Testis (tissue), 3 donors: ENCODE measurements around the gene SRGAP1. TPM values are rescaled to one million over a fixed set of nuclear protein-coding genes. Genes with fewer than 3 reads are reported as not detected.

Experiments
- DNase-seq: peaks from one replicate; pipeline ENCODE4 v3.0.0-alpha.2; 2019
- H3K27ac ChIP-seq, 2 donors: fragments of 200-600 bp; sonication (generic); one replicate each; pipeline ENCODE4 v1.5.1; 2019
- H3K27me3 ChIP-seq: fragments of 200-600 bp; sonication (generic); one replicate; pipeline ENCODE4 v1.5.1; 2019
- H3K36me3 ChIP-seq: fragments of 200-600 bp; sonication (generic); one replicate; pipeline ENCODE4 v1.5.1; 2017; ENCODE audit warnings: low read depth; ENCODE audit errors: missing control alignments
- H3K4me1 ChIP-seq: fragments of 200-600 bp; sonication (generic); one replicate; pipeline ENCODE4 v1.5.1; 2019
- H3K4me3 ChIP-seq, 2 donors: fragments of 200-600 bp; sonication (generic); one replicate each; pipeline ENCODE4 v1.5.1; 2017 to 2019
- H3K9me3 ChIP-seq: fragments of 200-600 bp; sonication (generic); one replicate; pipeline ENCODE4 v1.5.1; 2017
- POLR2A ChIP-seq: fragments of 450-650 bp; IDR thresholded peaks from one replicate; pipeline ENCODE4 v1.6.1; 2017; ENCODE audit warnings: antibody characterized with exemption, mild to moderate bottlenecking, moderate library complexity
- WGBS, 2 donors: methylation state at CpG; one replicate each; pipeline ENCODE4 v1.1.5; 2018; 5-methylcytosine and 5-hydroxymethylcytosine counted together
- intact Hi-C: fragments of 100-400 bp; cut with DNase I; formaldehyde crosslinking; loops from one replicate; pipeline ENCODE4 v1.15.1; 2023; ENCODE audit warnings: low total_unique reads
- polyA plus RNA-seq: library from polyadenylated mRNA; stranded (reverse); fragments of 350-450 nt; fragmentation: Illumina TruSeq; extraction: RNeasy Lipid Tissue Mini Kit (QIAGEN cat#74804); gene quantifications from one replicate; pipeline ENCODE4 v1.2.3, GENCODE V29; 2014; ENCODE audit warnings: low read depth, low replicate concordance; ENCODE audit not compliant: insufficient read depth
- total RNA-seq, 2 donors: library from RNA; depleted of rRNA; stranded (reverse); fragments of >200 nt; gene quantifications; one replicate each; pipeline ENCODE4 v1.2.3, GENCODE V29; 2016
- TF ChIP-seq, protein P1 (sequence below), 3 experiments: fragments of 450-650 bp in 2 of 3; fragments of 200-600 bp in 1 of 3; sonication (generic) in 1 of 3; IDR thresholded peaks; one replicate each; pipeline ENCODE4 v1.5.1; 2016 to 2019; ENCODE audit warnings: antibody characterized with exemption in 3 of 3, mild to moderate bottlenecking in 2 of 3, moderate library complexity in 1 of 3

SRGAP1 gene
- total and polyA plus RNA-seq, 3 donors from 2014 or later, result 9.4 to 47.2 (median 26.9) TPM

DNA sequence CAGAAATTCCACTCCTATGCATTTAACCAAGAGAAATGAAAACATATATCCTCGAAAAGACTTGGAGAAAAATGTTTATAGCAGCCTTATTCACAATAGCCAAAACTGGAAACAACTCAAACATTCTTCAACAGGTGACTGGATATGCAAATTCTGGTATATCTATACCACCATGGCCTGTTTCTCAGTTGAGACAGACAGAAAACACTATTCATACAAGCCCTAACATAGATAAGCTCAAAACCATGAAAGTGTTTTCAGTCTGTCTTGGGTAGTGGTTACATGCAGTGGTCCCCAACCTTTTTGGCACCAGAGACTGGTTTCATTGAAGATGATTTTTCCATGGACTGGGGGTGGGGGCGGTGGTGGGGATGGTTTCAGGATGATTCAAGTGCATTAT, 83.8 kb downstream of the SRGAP1 start:
- H3K4me1 ChIP-seq, result no peaks in the 10 kb centered on the region
- intact Hi-C loops, result no loop called here
- H3K27me3 ChIP-seq, result no peaks in the 10 kb centered on the region
- 94 to 96% methylated on average over 2 of the region's 2 CpGs for WGBS, 2 donors
- H3K9me3 ChIP-seq, result no peaks in the 10 kb centered on the region
- no peak for DNase-seq
- H3K27ac ChIP-seq, result no peak overlapping the region
- no peak overlapping the region for H3K4me3 ChIP-seq
- H3K36me3 ChIP-seq, result no peaks in the 10 kb centered on the region
- no peak for TF ChIP-seq POLR2A
- TF ChIP-seq, protein P1, sequence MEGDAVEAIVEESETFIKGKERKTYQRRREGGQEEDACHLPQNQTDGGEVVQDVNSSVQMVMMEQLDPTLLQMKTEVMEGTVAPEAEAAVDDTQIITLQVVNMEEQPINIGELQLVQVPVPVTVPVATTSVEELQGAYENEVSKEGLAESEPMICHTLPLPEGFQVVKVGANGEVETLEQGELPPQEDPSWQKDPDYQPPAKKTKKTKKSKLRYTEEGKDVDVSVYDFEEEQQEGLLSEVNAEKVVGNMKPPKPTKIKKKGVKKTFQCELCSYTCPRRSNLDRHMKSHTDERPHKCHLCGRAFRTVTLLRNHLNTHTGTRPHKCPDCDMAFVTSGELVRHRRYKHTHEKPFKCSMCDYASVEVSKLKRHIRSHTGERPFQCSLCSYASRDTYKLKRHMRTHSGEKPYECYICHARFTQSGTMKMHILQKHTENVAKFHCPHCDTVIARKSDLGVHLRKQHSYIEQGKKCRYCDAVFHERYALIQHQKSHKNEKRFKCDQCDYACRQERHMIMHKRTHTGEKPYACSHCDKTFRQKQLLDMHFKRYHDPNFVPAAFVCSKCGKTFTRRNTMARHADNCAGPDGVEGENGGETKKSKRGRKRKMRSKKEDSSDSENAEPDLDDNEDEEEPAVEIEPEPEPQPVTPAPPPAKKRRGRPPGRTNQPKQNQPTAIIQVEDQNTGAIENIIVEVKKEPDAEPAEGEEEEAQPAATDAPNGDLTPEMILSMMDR (IDR thresholded peaks at IDR 0.05), result no peak

DNA sequence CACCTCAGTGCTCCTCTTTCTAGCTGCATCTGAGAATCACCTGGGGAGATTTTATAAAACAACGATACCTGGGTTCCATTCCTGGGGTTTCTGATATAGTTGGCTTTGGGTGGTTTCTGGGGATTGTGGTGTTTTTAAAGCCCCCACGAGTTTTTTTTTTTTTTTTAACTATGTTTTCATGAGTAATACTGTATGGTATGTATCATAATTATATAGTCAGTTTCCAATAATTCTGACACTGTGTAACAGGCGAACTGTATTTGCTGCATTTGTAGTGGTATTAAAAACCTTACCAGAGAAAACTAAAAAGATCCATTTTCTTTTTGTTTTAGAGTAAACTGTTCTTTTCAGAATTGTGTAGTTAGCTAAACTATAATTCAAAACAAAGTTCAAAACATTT, 84.9 kb downstream of the SRGAP1 start:
- Histone ChIP-seq H3K9me3 (no peaks in the 10 kb centered on the region), H3K36me3 (no peaks in the 10 kb centered on the region), H3K27me3 (no peaks in the 10 kb centered on the region), H3K27ac (no peak overlapping the region), H3K4me3 (no peak overlapping the region), H3K4me1 (no peaks in the 10 kb centered on the region)
- WGBS, 2 donors, result 86 to 89% methylated on average over 3 of the region's 3 CpGs
- no peak for DNase-seq
- intact Hi-C loops, result no loop called here
- TF ChIP-seq POLR2A, result no peak
- TF ChIP-seq, protein P1 (IDR thresholded peaks at IDR 0.05), result no peak

GRCh38 chr12:63930971-63931370, 86.5 kb downstream of the SRGAP1 start:
- intact Hi-C loops, result no loop called here
- DNase-seq, result no peak
- Histone ChIP-seq H3K27me3 (no peaks in the 10 kb centered on the region), H3K9me3 (no peaks in the 10 kb centered on the region), H3K4me1 (no peaks in the 10 kb centered on the region), H3K27ac (no peak overlapping the region), H3K36me3 (no peaks in the 10 kb centered on the region), H3K4me3 (no peak overlapping the region)
- 64 to 80% methylated on average over 3 of the region's 3 CpGs for WGBS, 2 donors
- TF ChIP-seq, protein P1 (IDR thresholded peaks at IDR 0.05), result no peak
- TF ChIP-seq POLR2A, result no peak

DNA sequence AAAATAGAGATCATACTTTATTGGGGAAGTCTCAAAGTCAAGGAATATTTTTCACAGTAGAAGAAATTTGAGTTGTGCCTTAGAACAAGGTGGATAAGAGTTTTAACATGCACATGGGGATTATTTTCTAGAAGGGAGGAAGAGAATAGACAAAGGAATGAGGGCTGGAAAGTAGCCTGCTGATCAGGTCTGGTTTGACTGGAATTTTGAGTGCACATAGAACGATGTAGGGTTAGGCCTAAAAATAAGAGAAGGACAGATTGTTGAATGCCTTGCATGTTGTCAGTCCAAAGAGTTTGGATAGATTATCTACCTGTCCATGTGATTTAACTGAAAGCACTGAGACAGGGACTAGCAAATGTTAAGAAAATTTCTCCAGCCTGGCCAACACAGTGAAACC, 87.2 kb downstream of the SRGAP1 start:
- 90 to 100% methylated on average over 1 of the region's 1 CpG for WGBS, 2 donors
- intact Hi-C loops, result no loop called here

GRCh38 chr12:63934936-63935335, 90.4 kb downstream of the SRGAP1 start:
- DNase-seq, result no peak
- H3K36me3 ChIP-seq, result no peaks in the 10 kb centered on the region
- H3K27me3 ChIP-seq, result no peaks in the 10 kb centered on the region
- intact Hi-C loops, result no loop called here
- H3K4me3 ChIP-seq, result no peak overlapping the region
- H3K27ac ChIP-seq, result no peak overlapping the region
- WGBS, 2 donors, result 85 to 86% methylated on average over 7 of the region's 7 CpGs
- H3K9me3 ChIP-seq, result no peaks in the 10 kb centered on the region
- TF ChIP-seq, protein P1 (IDR thresholded peaks at IDR 0.05), result no peak
- TF ChIP-seq POLR2A, result no peak
- peaks cover 5% of the 10 kb centered on the region for H3K4me1 ChIP-seq

More for the DNA sequence above, 87.2 kb downstream of the SRGAP1 start:
- no peaks in the 10 kb centered on the region for H3K27me3 ChIP-seq
- no peak for DNase-seq
- TF ChIP-seq POLR2A, result no peak
- TF ChIP-seq, protein P1 (IDR thresholded peaks at IDR 0.05), result no peak
- H3K4me3 ChIP-seq, result no peak overlapping the region
- H3K4me1 ChIP-seq, result no peaks in the 10 kb centered on the region
- H3K36me3 ChIP-seq, result no peaks in the 10 kb centered on the region
- no peaks in the 10 kb centered on the region for H3K9me3 ChIP-seq
- no peak overlapping the region for H3K27ac ChIP-seq
